HCT116 (cell line): ENCODE measurements around the gene VSTM2L. TPM values are rescaled to one million over a fixed set of nuclear protein-coding genes. Genes with fewer than 3 reads are reported as not detected.

Experiments used
- ATAC-seq: fragments of 200-7000 bp; cut with Tn5 transposase; 2 replicates; pipeline ENCODE4 v1.9.1; 2020; ENCODE audit warnings: mild to moderate bottlenecking, moderate library complexity
- BruUV-seq: library from RNA; stranded (reverse); fragments of 400-500 nt; replicated peaks from 2 replicates; lab custom pipeline; 2021; lab: Mats Ljungman, UMichigan
- CTCF ChIA-PET: fragments of 300-600 bp; sonication (Branson Sonifier 250); formaldehyde crosslinking; loops from one replicate; lab custom pipeline; 2021; ENCODE audit warnings: antibody characterized with exemption; lab: Charles Lee
- POLR2A ChIA-PET: fragments of 300-600, 350-600 bp; sonication (Branson Sonifier 250); formaldehyde crosslinking; loops from one replicate; lab custom pipeline; 2021; ENCODE audit warnings: antibody characterized with exemption; lab: Charles Lee
- RAD21 ChIA-PET, 2 experiments: fragments of 300-600 bp; sonication (Branson Sonifier 250); formaldehyde crosslinking; loops; one replicate each; lab custom pipeline; 2023; ENCODE audit warnings: low total read pairs in 2 of 2; ENCODE audit not compliant: uncharacterized antibody in 2 of 2, unreplicated experiment in 2 of 2, low non-redundant PET in 1 of 2; lab: Charles Lee
- DNase-seq: peaks from one replicate; pipeline ENCODE4 v3.0.0-alpha.2; 2010; ENCODE audit warnings: low read depth, low spot score
- H2AFZ ChIP-seq: fragments of 200-600 bp; shearing (Covaris generic), sonication (generic); 2 replicates; pipeline ENCODE4 v1.6.1; 2017; ENCODE audit warnings: low read depth, mixed run types, mixed read lengths, antibody characterized with exemption, low read length; ENCODE audit not compliant: poor library complexity, severe bottlenecking
- H3K27ac ChIP-seq: 2 replicates; pipeline ENCODE4 v1.5.1; 2012; ENCODE audit warnings: low read depth, low read length
- H3K27me3 ChIP-seq: fragments of 200-600 bp; sonication (generic); 2 replicates; pipeline ENCODE4 v1.6.1; 2016; ENCODE audit warnings: mixed run types, low read length, mixed read lengths; ENCODE audit not compliant: insufficient read depth
- H3K36me3 ChIP-seq, 2 experiments: fragments of 200-500 bp in 1 of 2; fragments of 200-600 bp in 1 of 2; sonication (Bioruptor generic) in 1 of 2; sonication (generic) in 1 of 2; 2 replicates each; pipeline versions ENCODE4 v1.5.1 to v1.6.1; 2014 to 2016; ENCODE audit warnings: low read length in 2 of 2, inconsistent platforms in 1 of 2, mixed read lengths in 1 of 2, mixed run types in 1 of 2; ENCODE audit not compliant: insufficient read depth in 2 of 2, control insufficient read depth in 1 of 2
- H3K4me1 ChIP-seq, 2 experiments: fragments of 200-600 bp in 1 of 2; sonication (generic) in 1 of 2; 2 replicates each; pipeline versions ENCODE4 v1.5.1 to v1.6.1; 2012 to 2017; ENCODE audit warnings: low read length in 2 of 2, inconsistent platforms in 1 of 2, mild to moderate bottlenecking in 1 of 2, mixed read lengths in 1 of 2, mixed run types in 1 of 2, moderate library complexity in 1 of 2; ENCODE audit not compliant: insufficient read depth in 2 of 2, control insufficient read depth in 1 of 2
- H3K4me2 ChIP-seq: fragments of 200-600 bp; sonication (generic); 2 replicates; pipeline ENCODE4 v1.6.1; 2017; ENCODE audit warnings: mixed run types, low read length, mixed read lengths
- H3K4me3 ChIP-seq, 2 experiments: fragments of 200-600 bp in 1 of 2; sonication (generic) in 1 of 2; replicated peaks in 1 of 2; 2 replicates each; pipeline ENCODE4 v1.5.1; 2011 to 2016; ENCODE audit warnings: low read length in 2 of 2, control low read depth in 1 of 2, low read depth in 1 of 2, mild to moderate bottlenecking in 1 of 2, mixed read lengths in 1 of 2, mixed run types in 1 of 2
- H3K79me2 ChIP-seq: fragments of 200-600 bp; sonication (generic); 2 replicates; pipeline ENCODE4 v1.6.1; 2017; ENCODE audit warnings: mild to moderate bottlenecking, mixed run types, low read length, moderate library complexity, mixed read lengths; ENCODE audit not compliant: insufficient read depth
- H3K9ac ChIP-seq: fragments of 200-600 bp; sonication (generic); 2 replicates; pipeline ENCODE4 v1.6.1; 2016; ENCODE audit warnings: low read length, mixed read lengths
- H3K9me2 ChIP-seq: fragments of 200-600 bp; sonication (generic), shearing (Covaris generic); 2 replicates; pipeline ENCODE4 v1.6.1; 2017; ENCODE audit warnings: mixed run types, mild to moderate bottlenecking, moderate library complexity; ENCODE audit not compliant: insufficient read depth
- H3K9me3 ChIP-seq, 2 experiments: fragments of 200-500 bp in 1 of 2; fragments of 200-600 bp in 1 of 2; sonication (Bioruptor generic) in 1 of 2; sonication (generic) in 1 of 2; 2 replicates each; pipeline ENCODE4 v1.6.1; 2014 to 2017; ENCODE audit warnings: low read length in 2 of 2, mixed read lengths in 2 of 2, inconsistent platforms in 1 of 2, low read depth in 1 of 2, mild to moderate bottlenecking in 1 of 2, mixed run types in 1 of 2, moderate library complexity in 1 of 2; ENCODE audit not compliant: control insufficient read depth in 1 of 2, insufficient read depth in 1 of 2
- H4K20me1 ChIP-seq: fragments of 200-600 bp; sonication (generic), shearing (Covaris generic); 2 replicates; pipeline ENCODE4 v1.6.1; 2017; ENCODE audit warnings: mixed run types, mild to moderate bottlenecking, moderate library complexity; ENCODE audit not compliant: insufficient read depth
- CEBPB ChIP-seq: IDR thresholded peaks from 2 replicates; pipeline ENCODE4 v1.6.1; 2012; ENCODE audit warnings: low read depth
- EGR1 ChIP-seq: IDR thresholded peaks from 2 replicates; pipeline ENCODE4 v1.6.1; 2012; ENCODE audit warnings: low read depth
- ELF1 ChIP-seq: IDR thresholded peaks from 2 replicates; pipeline ENCODE4 v1.6.1; 2012; ENCODE audit warnings: low read depth, borderline replicate concordance
- EZH2 ChIP-seq: fragments of 200-600 bp; sonication (generic); IDR thresholded peaks from 2 replicates; pipeline ENCODE4 v1.6.1; 2017; ENCODE audit warnings: antibody characterized with exemption, mixed run types
- EZH2phosphoT487 ChIP-seq: fragments of 200-600 bp; IDR thresholded peaks from 2 replicates; pipeline ENCODE4 v1.6.1; 2018; ENCODE audit warnings: antibody characterized with exemption, borderline replicate concordance
- FOSL1 ChIP-seq: IDR thresholded peaks from 2 replicates; pipeline ENCODE4 v1.6.1; 2012; ENCODE audit warnings: low read depth
- JUND ChIP-seq: IDR thresholded peaks from 2 replicates; pipeline ENCODE4 v1.6.1; 2012
- POLR2AphosphoS5 ChIP-seq: IDR thresholded peaks from 2 replicates; pipeline ENCODE4 v1.6.1; 2011; ENCODE audit warnings: mild to moderate bottlenecking, low read depth, low read length, moderate library complexity
- RAD21 ChIP-seq: IDR thresholded peaks from 2 replicates; pipeline ENCODE4 v1.6.1; 2012; ENCODE audit warnings: low read depth, mild to moderate bottlenecking
- SIN3A ChIP-seq: IDR thresholded peaks from 2 replicates; pipeline ENCODE4 v1.6.1; 2012; ENCODE audit warnings: low read depth
- SP1 ChIP-seq: IDR thresholded peaks from 2 replicates; pipeline ENCODE4 v1.6.1; 2012; ENCODE audit warnings: low read depth
- SRF ChIP-seq: IDR thresholded peaks from 2 replicates; pipeline ENCODE4 v1.6.1; 2012; ENCODE audit warnings: low read depth
- TCF7L2 ChIP-seq: IDR thresholded peaks from 2 replicates; pipeline ENCODE4 v1.7.0; 2011; ENCODE audit warnings: borderline replicate concordance, inconsistent platforms; ENCODE audit not compliant: insufficient read depth, insufficient read length; ENCODE audit errors: extremely low read depth
- ZBTB33 ChIP-seq: IDR thresholded peaks from 2 replicates; pipeline ENCODE4 v1.6.1; 2011; ENCODE audit warnings: mild to moderate bottlenecking, low read length, moderate library complexity; ENCODE audit not compliant: insufficient replicate concordance; ENCODE audit errors: extremely low read depth
- ZFX ChIP-seq: fragments of 450-650 bp; IDR thresholded peaks from 2 replicates; pipeline ENCODE4 v1.6.1; 2017
- ZNF274 ChIP-seq: fragments of 200-500 bp; sonication (Bioruptor generic); IDR thresholded peaks from 2 replicates; pipeline ENCODE4 v1.6.1; 2014; ENCODE audit warnings: mild to moderate bottlenecking, low read depth, low read length, inconsistent platforms
- intact Hi-C: fragments of 100-400 bp; cut with micrococcal nuclease; formaldehyde crosslinking; loops from 2 replicates; pipeline ENCODE4 v1.10.0; 2022
- total RNA-seq: library from RNA; stranded (reverse); gene quantifications from one replicate; pipeline ENCODE4 v1.2.1, GENCODE V29; 2021; ENCODE audit not compliant: unreplicated experiment
- TF ChIP-seq, protein P1 (sequence below): IDR thresholded peaks from 2 replicates; pipeline ENCODE4 v1.6.1; 2012
- TF ChIP-seq, protein P2 (sequence below): IDR thresholded peaks from 2 replicates; pipeline ENCODE4 v1.6.1; 2012; ENCODE audit warnings: low read depth
- TF ChIP-seq, protein P3 (sequence below), 3 experiments: fragments of 200-600 bp in 1 of 3; sonication (generic) in 1 of 3; IDR thresholded peaks in 2 of 3; conservative IDR thresholded peaks in 1 of 3; 2 replicates each; pipeline ENCODE4 v1.5.1; 2012 to 2017; ENCODE audit warnings: low read depth in 2 of 3, low read length in 2 of 3, antibody characterized with exemption in 1 of 3, borderline replicate concordance in 1 of 3, control low read depth in 1 of 3, mild to moderate bottlenecking in 1 of 3, mixed read lengths in 1 of 3, mixed run types in 1 of 3, moderate library complexity in 1 of 3; ENCODE audit not compliant: insufficient read depth in 1 of 3

Gene VSTM2L
- total RNA-seq, 1 experiment from 2014 or later: 0.69 TPM

DNA sequence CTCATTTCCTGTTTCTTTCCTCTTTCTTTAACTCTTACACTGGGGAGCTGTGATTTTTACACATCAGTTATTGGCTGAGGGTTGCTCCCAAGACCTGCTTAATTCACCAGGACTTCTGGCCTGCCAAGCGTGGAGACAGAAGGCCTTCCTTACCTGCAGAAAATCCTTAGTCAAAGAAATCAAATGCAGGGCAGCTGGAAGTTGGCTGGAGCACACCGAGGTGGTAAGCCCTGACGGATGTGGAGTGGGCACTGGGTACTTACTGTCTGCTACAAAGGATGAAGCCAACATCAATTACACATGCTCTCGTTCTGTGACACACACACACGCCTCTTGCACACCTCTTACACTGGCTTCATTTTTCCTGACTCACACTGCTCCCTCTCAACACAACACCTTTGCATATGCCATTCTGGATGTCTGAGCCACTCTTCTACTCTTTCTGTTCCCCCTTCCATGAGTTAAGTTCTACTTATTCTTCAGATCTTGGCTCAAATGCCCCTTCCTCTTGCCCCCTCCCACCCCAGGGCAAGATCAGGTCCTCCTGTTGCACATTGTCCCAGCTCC lies 68.7 kb downstream of the VSTM2L start:
- no peak overlapping the region for H3K27ac ChIP-seq
- no peak overlapping the region for H3K4me3 ChIP-seq
- H3K27me3 ChIP-seq: no peaks in the 10 kb centered on the region
- intact Hi-C loops: no loop called here
- RAD21 ChIA-PET: no interaction called here
- CTCF ChIA-PET: no interaction called here
- BruUV-seq: no TSS peak
- H3K4me1 ChIP-seq: peaks cover 0 to 5% of the 10 kb centered on the region in 2 experiments; a peak in 1 of 4 replicates
- H3K9ac ChIP-seq: no peak overlapping the region
- no peaks in the 10 kb centered on the region for H3K79me2 ChIP-seq
- no peak overlapping the region for H3K4me2 ChIP-seq
- H3K9me2 ChIP-seq: no peaks in the 10 kb centered on the region
- no peaks in the 10 kb centered on the region for H3K9me3 ChIP-seq
- no peaks in the 10 kb centered on the region for H4K20me1 ChIP-seq
- POLR2A ChIA-PET: no interaction called here
- no peak overlapping the region for H2AFZ ChIP-seq
- DNase-seq (no peak), ATAC-seq (no peak)
- no peaks in the 10 kb centered on the region for H3K36me3 ChIP-seq
- no peak for TF ChIP-seq SRF
- no peak for TF ChIP-seq FOSL1
- TF ChIP-seq POLR2AphosphoS5: no peak
- no peak for TF ChIP-seq ZFX
- TF ChIP-seq, protein P1, sequence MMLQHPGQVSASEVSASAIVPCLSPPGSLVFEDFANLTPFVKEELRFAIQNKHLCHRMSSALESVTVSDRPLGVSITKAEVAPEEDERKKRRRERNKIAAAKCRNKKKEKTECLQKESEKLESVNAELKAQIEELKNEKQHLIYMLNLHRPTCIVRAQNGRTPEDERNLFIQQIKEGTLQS: no peak
- TF ChIP-seq EZH2phosphoT487: no peak
- no peak for TF ChIP-seq EZH2
- TF ChIP-seq, protein P2, sequence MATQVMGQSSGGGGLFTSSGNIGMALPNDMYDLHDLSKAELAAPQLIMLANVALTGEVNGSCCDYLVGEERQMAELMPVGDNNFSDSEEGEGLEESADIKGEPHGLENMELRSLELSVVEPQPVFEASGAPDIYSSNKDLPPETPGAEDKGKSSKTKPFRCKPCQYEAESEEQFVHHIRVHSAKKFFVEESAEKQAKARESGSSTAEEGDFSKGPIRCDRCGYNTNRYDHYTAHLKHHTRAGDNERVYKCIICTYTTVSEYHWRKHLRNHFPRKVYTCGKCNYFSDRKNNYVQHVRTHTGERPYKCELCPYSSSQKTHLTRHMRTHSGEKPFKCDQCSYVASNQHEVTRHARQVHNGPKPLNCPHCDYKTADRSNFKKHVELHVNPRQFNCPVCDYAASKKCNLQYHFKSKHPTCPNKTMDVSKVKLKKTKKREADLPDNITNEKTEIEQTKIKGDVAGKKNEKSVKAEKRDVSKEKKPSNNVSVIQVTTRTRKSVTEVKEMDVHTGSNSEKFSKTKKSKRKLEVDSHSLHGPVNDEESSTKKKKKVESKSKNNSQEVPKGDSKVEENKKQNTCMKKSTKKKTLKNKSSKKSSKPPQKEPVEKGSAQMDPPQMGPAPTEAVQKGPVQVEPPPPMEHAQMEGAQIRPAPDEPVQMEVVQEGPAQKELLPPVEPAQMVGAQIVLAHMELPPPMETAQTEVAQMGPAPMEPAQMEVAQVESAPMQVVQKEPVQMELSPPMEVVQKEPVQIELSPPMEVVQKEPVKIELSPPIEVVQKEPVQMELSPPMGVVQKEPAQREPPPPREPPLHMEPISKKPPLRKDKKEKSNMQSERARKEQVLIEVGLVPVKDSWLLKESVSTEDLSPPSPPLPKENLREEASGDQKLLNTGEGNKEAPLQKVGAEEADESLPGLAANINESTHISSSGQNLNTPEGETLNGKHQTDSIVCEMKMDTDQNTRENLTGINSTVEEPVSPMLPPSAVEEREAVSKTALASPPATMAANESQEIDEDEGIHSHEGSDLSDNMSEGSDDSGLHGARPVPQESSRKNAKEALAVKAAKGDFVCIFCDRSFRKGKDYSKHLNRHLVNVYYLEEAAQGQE: no peak
- no peak for TF ChIP-seq CEBPB
- TF ChIP-seq RAD21: no peak
- TF ChIP-seq ZNF274: no peak
- no peak for TF ChIP-seq TCF7L2
- no peak for TF ChIP-seq ELF1
- no peak for TF ChIP-seq ZBTB33
- TF ChIP-seq, protein P3, sequence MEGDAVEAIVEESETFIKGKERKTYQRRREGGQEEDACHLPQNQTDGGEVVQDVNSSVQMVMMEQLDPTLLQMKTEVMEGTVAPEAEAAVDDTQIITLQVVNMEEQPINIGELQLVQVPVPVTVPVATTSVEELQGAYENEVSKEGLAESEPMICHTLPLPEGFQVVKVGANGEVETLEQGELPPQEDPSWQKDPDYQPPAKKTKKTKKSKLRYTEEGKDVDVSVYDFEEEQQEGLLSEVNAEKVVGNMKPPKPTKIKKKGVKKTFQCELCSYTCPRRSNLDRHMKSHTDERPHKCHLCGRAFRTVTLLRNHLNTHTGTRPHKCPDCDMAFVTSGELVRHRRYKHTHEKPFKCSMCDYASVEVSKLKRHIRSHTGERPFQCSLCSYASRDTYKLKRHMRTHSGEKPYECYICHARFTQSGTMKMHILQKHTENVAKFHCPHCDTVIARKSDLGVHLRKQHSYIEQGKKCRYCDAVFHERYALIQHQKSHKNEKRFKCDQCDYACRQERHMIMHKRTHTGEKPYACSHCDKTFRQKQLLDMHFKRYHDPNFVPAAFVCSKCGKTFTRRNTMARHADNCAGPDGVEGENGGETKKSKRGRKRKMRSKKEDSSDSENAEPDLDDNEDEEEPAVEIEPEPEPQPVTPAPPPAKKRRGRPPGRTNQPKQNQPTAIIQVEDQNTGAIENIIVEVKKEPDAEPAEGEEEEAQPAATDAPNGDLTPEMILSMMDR (IDR thresholded peaks at IDR 0.05 in 2 of 3, conservative IDR thresholded peaks at IDR 0.05 in 1 of 3; ENCODE audit: borderline replicate concordance in 1 of 3, insufficient read depth in 1 of 3, low read depth in 2 of 3, low read length in 2 of 3): no peak
- TF ChIP-seq EGR1: no peak
- no peak for TF ChIP-seq JUND
- TF ChIP-seq SP1: no peak
- TF ChIP-seq SIN3A: no peak
